HEK293 (cell line): ENCODE measurements around the gene HNRNPUL1.
A peak's percentile ranks its signal among the peaks of the same experiment; 100 is the strongest.

ENCODE experiments used
- CTCF ChIP-seq: fragments of 450-650 bp; formaldehyde crosslinking; IDR thresholded peaks from 2 replicates; pipeline ENCODE4 v1.5.1; 2016; ENCODE audit warnings: missing biosample characterization, missing genetic modification characterization
- GLI4 ChIP-seq: fragments of 450-650 bp; formaldehyde crosslinking; IDR thresholded peaks from 2 replicates; pipeline ENCODE4 v1.5.1; 2016; ENCODE audit warnings: missing biosample characterization, missing genetic modification characterization
- REST ChIP-seq: fragments of 450-650 bp; formaldehyde crosslinking; IDR thresholded peaks from 2 replicates; pipeline ENCODE4 v1.5.1; 2016; ENCODE audit warnings: missing biosample characterization, missing genetic modification characterization
- WT1 ChIP-seq: fragments of 450-650 bp; formaldehyde crosslinking; IDR thresholded peaks from 2 replicates; pipeline ENCODE4 v1.5.1; 2016; ENCODE audit warnings: missing biosample characterization, missing genetic modification characterization
- ZBTB17 ChIP-seq: fragments of 450-650 bp; formaldehyde crosslinking; IDR thresholded peaks from 2 replicates; pipeline ENCODE4 v1.5.1; 2016; ENCODE audit warnings: missing biosample characterization, missing genetic modification characterization
- ZBTB21 ChIP-seq: fragments of 450-650 bp; formaldehyde crosslinking; IDR thresholded peaks from 2 replicates; pipeline ENCODE4 v1.5.1; 2017; ENCODE audit warnings: missing biosample characterization, missing genetic modification characterization
- ZNF184 ChIP-seq: fragments of 450-650 bp; IDR thresholded peaks from 2 replicates; pipeline ENCODE4 v1.5.1; 2018; ENCODE audit warnings: missing biosample characterization, mild to moderate bottlenecking, missing genetic modification characterization
- ZNF19 ChIP-seq: fragments of 450-650 bp; formaldehyde crosslinking; IDR thresholded peaks from 2 replicates; pipeline ENCODE4; 2016; ENCODE audit warnings: missing biosample characterization, missing genetic modification characterization, low read depth
- ZNF274 ChIP-seq, 2 experiments: fragments of 200-500 bp in 1 of 2; fragments of 450-650 bp in 1 of 2; sonication (Bioruptor generic) in 1 of 2; formaldehyde crosslinking in 1 of 2; IDR thresholded peaks; 2 replicates each; pipeline versions ENCODE4 v1.5.1 to v1.6.1; 2014 to 2016; ENCODE audit warnings: borderline replicate concordance in 1 of 2, inconsistent platforms in 1 of 2, low read length in 1 of 2, missing biosample characterization in 1 of 2, missing genetic modification characterization in 1 of 2
- ZNF777 ChIP-seq: fragments of 450-650 bp; formaldehyde crosslinking; IDR thresholded peaks from 2 replicates; pipeline ENCODE4 v1.5.1; 2017; ENCODE audit warnings: missing biosample characterization, missing genetic modification characterization, borderline replicate concordance

GRCh38 chr19:41351339-41352245, 87.4 kb downstream of the HNRNPUL1 start:
- no peak for TF ChIP-seq CTCF (tag by site-specific recombination)
- no peak for TF ChIP-seq ZNF19
- TF ChIP-seq ZBTB17 (tag by site-specific recombination), result no peak
- TF ChIP-seq REST (tag by site-specific recombination), result no peak
- TF ChIP-seq ZNF777, result peak; percentile 51; the same call in 1 of the 2 replicates
- no peak for TF ChIP-seq ZNF184 (tag by site-specific recombination)
- TF ChIP-seq ZNF274 (IDR thresholded peaks at IDR 0.05; ENCODE audit: low read length), result no peak
- no peak for TF ChIP-seq ZNF274 (tag by site-specific recombination; IDR thresholded peaks at IDR 0.05; ENCODE audit: borderline replicate concordance)
- no peak for TF ChIP-seq ZBTB21 (tag by site-specific recombination)
- no peak; the same call in 1 of the 2 replicates for TF ChIP-seq WT1 (tag by site-specific recombination)
- no peak for TF ChIP-seq GLI4 (tag by site-specific recombination)
